Measurements from ENCODE around the gene FES.

- TF ChIP-seq TAF1 (IDR thresholded peaks at IDR 0.05; ENCODE audit: borderline replicate concordance, insufficient read depth, low read length): no peak
- TF ChIP-seq POLR2AphosphoS5 (IDR thresholded peaks at IDR 0.05; ENCODE audit: low read depth, low read length): no peak
- TF ChIP-seq REST (IDR thresholded peaks at IDR 0.05; ENCODE audit: insufficient read depth in 1 of 2, low read depth in 2 of 2, low read length in 2 of 2): no peak
- TF ChIP-seq SIN3A (IDR thresholded peaks at IDR 0.05; ENCODE audit: borderline replicate concordance, insufficient read depth, low read length): no peak
- TF ChIP-seq FOXP2 (optimal IDR thresholded peaks at IDR 0.05; ENCODE audit: borderline replicate concordance, extremely low read depth, extremely low read length, insufficient read depth): no peak
Observed at GRCh38 chr15:90866161-90866715, 18.1 kb upstream of the FES start.
